IMR-90 (cell line): ENCODE results near the gene OR52N2.

Experiments
- BHLHE40 ChIP-seq: fragments of 150-350 bp; IDR thresholded peaks from 2 replicates; pipeline ENCODE4 v1.6.1; 2016; ENCODE audit warnings: mild to moderate bottlenecking, low read depth, low read length
- CEBPB ChIP-seq: IDR thresholded peaks from 2 replicates; pipeline ENCODE4 v1.6.1; 2012; ENCODE audit warnings: low read depth, low read length, improper control_type of control experiment
- CHD1 ChIP-seq: IDR thresholded peaks from 2 replicates; pipeline ENCODE4 v1.6.1; 2012; ENCODE audit warnings: low read depth, low read length, improper control_type of control experiment
- CTCF ChIP-seq: conservative IDR thresholded peaks from 2 replicates; pipeline ENCODE4 v1.5.1; 2012; ENCODE audit warnings: mild to moderate bottlenecking, low read depth, low read length, improper control_type of control experiment
- ELK1 ChIP-seq: fragments of 150-350 bp; IDR thresholded peaks from 2 replicates; pipeline ENCODE4 v1.6.1; 2016; ENCODE audit warnings: low read depth, mild to moderate bottlenecking, low read length, moderate library complexity, borderline replicate concordance
- FOS ChIP-seq: fragments of 150-350 bp; IDR thresholded peaks from 2 replicates; pipeline ENCODE4 v1.6.1; 2016; ENCODE audit warnings: low read depth, low read length
- MAFK ChIP-seq: IDR thresholded peaks from 2 replicates; pipeline ENCODE4 v1.6.1; 2012; ENCODE audit warnings: low read depth, low read length, improper control_type of control experiment
- MXI1 ChIP-seq: IDR thresholded peaks from 2 replicates; pipeline ENCODE4 v1.6.1; 2012; ENCODE audit warnings: low read depth, mild to moderate bottlenecking, low read length, moderate library complexity, borderline replicate concordance
- POLR2A ChIP-seq: IDR thresholded peaks from 2 replicates; pipeline ENCODE4 v1.6.1; 2012; ENCODE audit warnings: mild to moderate bottlenecking, low read depth, low read length
- RAD21 ChIP-seq: IDR thresholded peaks from 2 replicates; pipeline ENCODE4 v1.6.1; 2012; ENCODE audit warnings: low read length, improper control_type of control experiment
- RCOR1 ChIP-seq: IDR thresholded peaks from 2 replicates; pipeline ENCODE4 v1.6.1; 2012; ENCODE audit warnings: mild to moderate bottlenecking, low read length, improper control_type of control experiment; ENCODE audit not compliant: insufficient replicate concordance
- RFX5 ChIP-seq: IDR thresholded peaks from 2 replicates; pipeline ENCODE4 v1.8.0; 2012; ENCODE audit warnings: low read depth, mild to moderate bottlenecking, low read length, moderate library complexity
- SMC3 ChIP-seq: fragments of 150-350 bp; IDR thresholded peaks from 2 replicates; pipeline ENCODE4 v1.6.1; 2016; ENCODE audit warnings: low read depth, mild to moderate bottlenecking, antibody characterized with exemption, low read length, moderate library complexity
- USF2 ChIP-seq: fragments of 150-350 bp; IDR thresholded peaks from 2 replicates; pipeline ENCODE4 v1.6.1; 2017; ENCODE audit warnings: mild to moderate bottlenecking, antibody characterized with exemption, low read length, low read depth

DNA sequence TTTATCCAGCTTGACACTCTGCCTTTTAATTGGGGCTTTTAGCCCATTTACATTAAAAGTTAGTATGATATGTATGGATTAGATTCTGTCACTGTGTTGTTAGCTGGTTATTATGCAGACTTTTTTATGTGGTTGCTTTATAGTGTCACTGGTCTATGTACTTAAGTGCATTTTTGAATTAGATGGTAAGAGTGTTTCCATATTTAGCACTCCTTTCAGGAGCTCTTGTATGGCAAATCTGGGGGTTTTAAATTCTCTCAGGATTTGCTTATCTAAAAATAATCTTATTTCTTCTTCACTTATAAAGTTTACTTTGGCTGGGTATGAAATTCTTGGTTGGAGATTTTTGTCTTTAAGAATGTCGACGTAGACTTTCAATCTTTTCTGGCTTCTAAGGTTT, 29.0 kb downstream of the OR52N2 start:
- TF ChIP-seq POLR2A, result no peak
- TF ChIP-seq CTCF, result no peak
- TF ChIP-seq FOS, result no peak
- no peak for TF ChIP-seq BHLHE40
- no peak for TF ChIP-seq SMC3
- no peak for TF ChIP-seq USF2
- no peak for TF ChIP-seq RFX5
- no peak for TF ChIP-seq RAD21
- TF ChIP-seq MXI1, result no peak
- no peak for TF ChIP-seq ELK1
- no peak for TF ChIP-seq MAFK
- TF ChIP-seq CEBPB, result no peak
- no peak for TF ChIP-seq CHD1
- TF ChIP-seq RCOR1, result no peak
